ENCODE results near the gene ZNF268. TPM values are rescaled to one million over a fixed set of nuclear protein-coding genes. Genes with fewer than 3 reads are reported as not detected.
A peak's percentile ranks its signal among the peaks of the same experiment; 100 is the strongest.

ZNF268 gene
- total and polyA plus RNA-seq, 4 donors, result 4.8 to 23.0 (median 10.7) TPM

DNA sequence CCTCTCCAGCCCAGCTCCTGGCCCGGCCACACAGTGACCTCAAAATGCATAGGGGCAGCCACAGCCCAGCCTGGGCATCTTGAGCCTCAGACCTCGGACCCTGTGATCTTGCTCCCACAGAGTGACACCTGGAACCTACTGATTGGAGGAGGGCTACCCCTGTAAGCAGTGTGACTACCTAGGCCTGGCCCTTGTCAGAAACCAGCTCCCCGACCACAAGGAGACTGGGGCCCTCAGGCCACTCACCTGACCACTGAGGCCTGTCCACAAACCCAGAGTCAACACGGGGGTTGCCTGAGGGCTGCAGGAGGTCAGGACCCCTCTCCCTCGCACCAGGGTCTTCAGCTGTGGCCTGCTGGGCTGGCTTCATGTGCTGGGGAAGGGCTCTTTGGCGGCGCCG is 45.4 kb downstream of the ZNF268 start:
- Histone ChIP-seq H3K9me3 (ENCODE audit: control insufficient read depth in 4 of 4, low read length in 3 of 4) (peaks cover 13 to 34% (median 24%) of the 10 kb centered on the region in 4 donors), H3K36me3 (ENCODE audit: control insufficient read depth in 4 of 4, insufficient read depth in 3 of 4, low read depth in 1 of 4, low read length in 3 of 4) (no peaks in the 10 kb centered on the region), H3K27ac (ENCODE audit: low read depth in 1 of 2, low read length in 2 of 2) (no peak overlapping the region), H3K27me3 (ENCODE audit: control insufficient read depth in 4 of 4, insufficient read depth in 4 of 4, low read length in 3 of 4) (no peaks in the 10 kb centered on the region), H3K4me3 (ENCODE audit: low read depth in 1 of 3, low read length in 3 of 3) (peak overlapping the region in 1 of 3 donors; percentile 6), H3K9ac (ENCODE audit: low read depth in 1 of 2, low read length in 2 of 2) (no peak overlapping the region), H3K4me1 (ENCODE audit: control insufficient read depth in 4 of 4, insufficient read depth in 4 of 4, low read length in 3 of 4) (no peaks in the 10 kb centered on the region)
- 77% methylated on average over 8 of the region's 8 CpGs for WGBS
- TF ChIP-seq, protein P1, sequence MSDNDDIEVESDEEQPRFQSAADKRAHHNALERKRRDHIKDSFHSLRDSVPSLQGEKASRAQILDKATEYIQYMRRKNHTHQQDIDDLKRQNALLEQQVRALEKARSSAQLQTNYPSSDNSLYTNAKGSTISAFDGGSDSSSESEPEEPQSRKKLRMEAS (IDR thresholded peaks at IDR 0.05), result no peak
- TF ChIP-seq, protein P2, sequence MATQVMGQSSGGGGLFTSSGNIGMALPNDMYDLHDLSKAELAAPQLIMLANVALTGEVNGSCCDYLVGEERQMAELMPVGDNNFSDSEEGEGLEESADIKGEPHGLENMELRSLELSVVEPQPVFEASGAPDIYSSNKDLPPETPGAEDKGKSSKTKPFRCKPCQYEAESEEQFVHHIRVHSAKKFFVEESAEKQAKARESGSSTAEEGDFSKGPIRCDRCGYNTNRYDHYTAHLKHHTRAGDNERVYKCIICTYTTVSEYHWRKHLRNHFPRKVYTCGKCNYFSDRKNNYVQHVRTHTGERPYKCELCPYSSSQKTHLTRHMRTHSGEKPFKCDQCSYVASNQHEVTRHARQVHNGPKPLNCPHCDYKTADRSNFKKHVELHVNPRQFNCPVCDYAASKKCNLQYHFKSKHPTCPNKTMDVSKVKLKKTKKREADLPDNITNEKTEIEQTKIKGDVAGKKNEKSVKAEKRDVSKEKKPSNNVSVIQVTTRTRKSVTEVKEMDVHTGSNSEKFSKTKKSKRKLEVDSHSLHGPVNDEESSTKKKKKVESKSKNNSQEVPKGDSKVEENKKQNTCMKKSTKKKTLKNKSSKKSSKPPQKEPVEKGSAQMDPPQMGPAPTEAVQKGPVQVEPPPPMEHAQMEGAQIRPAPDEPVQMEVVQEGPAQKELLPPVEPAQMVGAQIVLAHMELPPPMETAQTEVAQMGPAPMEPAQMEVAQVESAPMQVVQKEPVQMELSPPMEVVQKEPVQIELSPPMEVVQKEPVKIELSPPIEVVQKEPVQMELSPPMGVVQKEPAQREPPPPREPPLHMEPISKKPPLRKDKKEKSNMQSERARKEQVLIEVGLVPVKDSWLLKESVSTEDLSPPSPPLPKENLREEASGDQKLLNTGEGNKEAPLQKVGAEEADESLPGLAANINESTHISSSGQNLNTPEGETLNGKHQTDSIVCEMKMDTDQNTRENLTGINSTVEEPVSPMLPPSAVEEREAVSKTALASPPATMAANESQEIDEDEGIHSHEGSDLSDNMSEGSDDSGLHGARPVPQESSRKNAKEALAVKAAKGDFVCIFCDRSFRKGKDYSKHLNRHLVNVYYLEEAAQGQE (IDR thresholded peaks at IDR 0.05), result no peak
- TF ChIP-seq HNF4G (IDR thresholded peaks at IDR 0.05) (no peak), EGR1 (IDR thresholded peaks at IDR 0.05; ENCODE audit: low read depth in 2 of 2) (no peak), FOXA1 (IDR thresholded peaks at IDR 0.05) (no peak), GABPA (IDR thresholded peaks at IDR 0.05 in 1 of 2, conservative IDR thresholded peaks at IDR 0.05 in 1 of 2) (no peak), RAD21 (IDR thresholded peaks at IDR 0.05) (no peak), TAF1 (conservative IDR thresholded peaks at IDR 0.05) (no peak), FOXA2 (IDR thresholded peaks at IDR 0.05) (no peak), HNF4A (conservative IDR thresholded peaks at IDR 0.05) (no peak), JUND (IDR thresholded peaks at IDR 0.05) (no peak), RXRA (IDR thresholded peaks at IDR 0.05) (no peak), NR2F2 (IDR thresholded peaks at IDR 0.05) (no peak), YY1 (IDR thresholded peaks at IDR 0.05) (no peak), SP1 (IDR thresholded peaks at IDR 0.05) (no peak)
- TF ChIP-seq, protein P3, sequence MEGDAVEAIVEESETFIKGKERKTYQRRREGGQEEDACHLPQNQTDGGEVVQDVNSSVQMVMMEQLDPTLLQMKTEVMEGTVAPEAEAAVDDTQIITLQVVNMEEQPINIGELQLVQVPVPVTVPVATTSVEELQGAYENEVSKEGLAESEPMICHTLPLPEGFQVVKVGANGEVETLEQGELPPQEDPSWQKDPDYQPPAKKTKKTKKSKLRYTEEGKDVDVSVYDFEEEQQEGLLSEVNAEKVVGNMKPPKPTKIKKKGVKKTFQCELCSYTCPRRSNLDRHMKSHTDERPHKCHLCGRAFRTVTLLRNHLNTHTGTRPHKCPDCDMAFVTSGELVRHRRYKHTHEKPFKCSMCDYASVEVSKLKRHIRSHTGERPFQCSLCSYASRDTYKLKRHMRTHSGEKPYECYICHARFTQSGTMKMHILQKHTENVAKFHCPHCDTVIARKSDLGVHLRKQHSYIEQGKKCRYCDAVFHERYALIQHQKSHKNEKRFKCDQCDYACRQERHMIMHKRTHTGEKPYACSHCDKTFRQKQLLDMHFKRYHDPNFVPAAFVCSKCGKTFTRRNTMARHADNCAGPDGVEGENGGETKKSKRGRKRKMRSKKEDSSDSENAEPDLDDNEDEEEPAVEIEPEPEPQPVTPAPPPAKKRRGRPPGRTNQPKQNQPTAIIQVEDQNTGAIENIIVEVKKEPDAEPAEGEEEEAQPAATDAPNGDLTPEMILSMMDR (IDR thresholded peaks at IDR 0.05; ENCODE audit: low read depth, low read length, missing input control), result no peak
- TF ChIP-seq, protein P4, sequence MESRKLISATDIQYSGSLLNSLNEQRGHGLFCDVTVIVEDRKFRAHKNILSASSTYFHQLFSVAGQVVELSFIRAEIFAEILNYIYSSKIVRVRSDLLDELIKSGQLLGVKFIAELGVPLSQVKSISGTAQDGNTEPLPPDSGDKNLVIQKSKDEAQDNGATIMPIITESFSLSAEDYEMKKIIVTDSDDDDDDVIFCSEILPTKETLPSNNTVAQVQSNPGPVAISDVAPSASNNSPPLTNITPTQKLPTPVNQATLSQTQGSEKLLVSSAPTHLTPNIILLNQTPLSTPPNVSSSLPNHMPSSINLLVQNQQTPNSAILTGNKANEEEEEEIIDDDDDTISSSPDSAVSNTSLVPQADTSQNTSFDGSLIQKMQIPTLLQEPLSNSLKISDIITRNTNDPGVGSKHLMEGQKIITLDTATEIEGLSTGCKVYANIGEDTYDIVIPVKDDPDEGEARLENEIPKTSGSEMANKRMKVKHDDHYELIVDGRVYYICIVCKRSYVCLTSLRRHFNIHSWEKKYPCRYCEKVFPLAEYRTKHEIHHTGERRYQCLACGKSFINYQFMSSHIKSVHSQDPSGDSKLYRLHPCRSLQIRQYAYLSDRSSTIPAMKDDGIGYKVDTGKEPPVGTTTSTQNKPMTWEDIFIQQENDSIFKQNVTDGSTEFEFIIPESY (IDR thresholded peaks at IDR 0.05), result no peak
- TF ChIP-seq, protein P5, sequence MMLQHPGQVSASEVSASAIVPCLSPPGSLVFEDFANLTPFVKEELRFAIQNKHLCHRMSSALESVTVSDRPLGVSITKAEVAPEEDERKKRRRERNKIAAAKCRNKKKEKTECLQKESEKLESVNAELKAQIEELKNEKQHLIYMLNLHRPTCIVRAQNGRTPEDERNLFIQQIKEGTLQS (IDR thresholded peaks at IDR 0.05), result no peak
- no peak for DNase-seq (ENCODE audit: low spot score)

Data from liver (tissue), 9 donors.